Epithelial cell of proximal tubule (primary cell): Measurements from ENCODE around the gene PASK. TPM values are rescaled to one million over a fixed set of nuclear protein-coding genes. Genes with fewer than 3 reads are reported as not detected.

ENCODE experiments used
- DNase-seq: peaks from one replicate; pipeline ENCODE4 v3.0.0-alpha.2; 2011; ENCODE audit warnings: low read depth
- H3K4me3 ChIP-seq: 2 replicates; pipeline ENCODE4 v1.5.1; 2011; ENCODE audit warnings: low read depth, mild to moderate bottlenecking, low read length
- total RNA-seq: library from RNA; depleted of rRNA; stranded (reverse); fragments of >200 nt; gene quantifications from 2 replicates; pipeline ENCODE4 v1.2.3, GENCODE V29; 2015
- TF ChIP-seq, protein P1 (sequence below): conservative IDR thresholded peaks from 2 replicates; pipeline ENCODE4 v1.5.1; 2012; ENCODE audit warnings: low read depth, mild to moderate bottlenecking, low read length

Gene PASK
- total RNA-seq, 1 donor from 2014 or later = 10.0 TPM

DNA sequence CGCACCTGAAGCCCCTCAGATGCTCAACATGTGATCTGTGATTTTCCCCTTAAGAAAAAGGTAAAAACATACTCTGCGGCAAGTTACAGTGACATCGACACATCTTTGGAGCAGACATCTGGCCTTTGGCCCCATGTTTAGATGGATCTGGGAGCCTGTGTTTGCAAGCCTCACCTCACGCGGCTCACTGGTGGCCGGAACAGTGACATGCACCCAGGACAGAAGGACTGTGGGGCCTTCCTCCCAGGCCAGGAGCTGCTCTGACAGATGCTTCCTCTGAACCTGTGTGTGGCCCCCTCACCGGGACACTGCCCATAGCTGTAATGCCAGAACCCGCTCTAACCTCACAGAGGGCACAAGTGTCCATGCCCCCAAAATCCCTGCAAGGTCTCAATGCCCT lies 13.1 kb downstream of the PASK start:
- no peak for DNase-seq
- H3K4me3 ChIP-seq = no peak overlapping the region
- TF ChIP-seq, protein P1, sequence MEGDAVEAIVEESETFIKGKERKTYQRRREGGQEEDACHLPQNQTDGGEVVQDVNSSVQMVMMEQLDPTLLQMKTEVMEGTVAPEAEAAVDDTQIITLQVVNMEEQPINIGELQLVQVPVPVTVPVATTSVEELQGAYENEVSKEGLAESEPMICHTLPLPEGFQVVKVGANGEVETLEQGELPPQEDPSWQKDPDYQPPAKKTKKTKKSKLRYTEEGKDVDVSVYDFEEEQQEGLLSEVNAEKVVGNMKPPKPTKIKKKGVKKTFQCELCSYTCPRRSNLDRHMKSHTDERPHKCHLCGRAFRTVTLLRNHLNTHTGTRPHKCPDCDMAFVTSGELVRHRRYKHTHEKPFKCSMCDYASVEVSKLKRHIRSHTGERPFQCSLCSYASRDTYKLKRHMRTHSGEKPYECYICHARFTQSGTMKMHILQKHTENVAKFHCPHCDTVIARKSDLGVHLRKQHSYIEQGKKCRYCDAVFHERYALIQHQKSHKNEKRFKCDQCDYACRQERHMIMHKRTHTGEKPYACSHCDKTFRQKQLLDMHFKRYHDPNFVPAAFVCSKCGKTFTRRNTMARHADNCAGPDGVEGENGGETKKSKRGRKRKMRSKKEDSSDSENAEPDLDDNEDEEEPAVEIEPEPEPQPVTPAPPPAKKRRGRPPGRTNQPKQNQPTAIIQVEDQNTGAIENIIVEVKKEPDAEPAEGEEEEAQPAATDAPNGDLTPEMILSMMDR = no peak

DNA sequence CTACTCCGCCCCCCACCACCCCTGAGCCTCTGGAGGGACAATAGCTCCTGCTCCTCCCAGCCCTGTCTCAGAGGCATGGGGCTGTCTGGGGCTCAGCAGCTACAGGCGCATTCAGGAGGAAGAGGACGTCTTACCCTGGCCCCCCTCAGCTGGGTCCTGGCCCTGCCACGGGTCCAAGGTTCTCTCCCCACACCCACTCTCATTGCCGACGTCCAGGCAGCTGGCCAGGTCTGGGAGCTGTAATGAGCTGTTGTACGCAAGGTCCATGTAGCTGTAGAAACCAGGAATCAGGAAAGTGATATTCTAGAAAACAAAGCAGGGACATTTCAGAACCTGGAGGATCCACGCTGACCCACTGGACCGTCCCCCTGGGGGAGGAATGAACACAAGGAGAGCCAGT lies 13.5 kb downstream of the PASK start:
- DNase-seq = no peak
- TF ChIP-seq, protein P1 = no peak
- no peak overlapping the region for H3K4me3 ChIP-seq

DNA sequence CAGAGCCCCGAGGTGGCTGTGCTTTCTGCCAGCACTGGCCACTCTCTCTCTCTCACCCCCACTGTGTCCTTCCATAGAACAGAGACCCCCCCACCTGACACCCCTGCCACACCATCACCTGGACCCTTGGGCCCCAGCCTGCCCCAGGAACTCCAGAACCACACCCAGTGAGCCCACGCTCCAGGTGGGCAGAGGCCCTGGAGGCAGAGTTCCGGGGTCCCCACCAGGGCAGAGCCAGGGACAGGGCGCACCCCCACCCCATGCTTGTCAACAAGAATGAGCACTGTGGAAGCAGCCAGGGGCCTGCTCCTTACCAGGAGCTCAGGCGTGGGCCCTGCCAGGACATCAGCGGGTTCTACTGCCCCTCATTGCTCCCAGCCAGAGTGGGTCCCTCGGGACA lies 14.6 kb downstream of the PASK start:
- H3K4me3 ChIP-seq = no peak overlapping the region
- TF ChIP-seq, protein P1 = no peak
- DNase-seq = no peak

DNA sequence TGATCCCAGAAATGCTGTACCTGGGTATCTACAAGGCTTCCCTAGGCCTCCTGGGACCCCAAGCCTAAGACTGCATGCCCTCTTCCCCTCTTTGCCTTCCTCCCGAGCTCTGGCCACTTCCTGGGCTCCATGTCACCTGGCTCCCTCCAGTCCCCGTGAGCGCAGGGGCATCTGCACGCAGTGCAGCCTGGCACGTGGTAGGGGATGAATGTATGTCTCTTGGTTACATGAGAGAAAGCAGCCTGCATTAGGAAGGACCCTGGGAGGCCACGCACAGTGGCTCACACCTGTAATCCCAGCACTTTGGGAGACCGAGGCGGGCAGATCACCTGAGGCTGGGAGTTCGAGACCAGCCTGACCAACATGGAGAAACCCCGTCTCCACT lies 15.8 kb downstream of the PASK start:
- H3K4me3 ChIP-seq = no peak overlapping the region
- DNase-seq = no peak

DNA sequence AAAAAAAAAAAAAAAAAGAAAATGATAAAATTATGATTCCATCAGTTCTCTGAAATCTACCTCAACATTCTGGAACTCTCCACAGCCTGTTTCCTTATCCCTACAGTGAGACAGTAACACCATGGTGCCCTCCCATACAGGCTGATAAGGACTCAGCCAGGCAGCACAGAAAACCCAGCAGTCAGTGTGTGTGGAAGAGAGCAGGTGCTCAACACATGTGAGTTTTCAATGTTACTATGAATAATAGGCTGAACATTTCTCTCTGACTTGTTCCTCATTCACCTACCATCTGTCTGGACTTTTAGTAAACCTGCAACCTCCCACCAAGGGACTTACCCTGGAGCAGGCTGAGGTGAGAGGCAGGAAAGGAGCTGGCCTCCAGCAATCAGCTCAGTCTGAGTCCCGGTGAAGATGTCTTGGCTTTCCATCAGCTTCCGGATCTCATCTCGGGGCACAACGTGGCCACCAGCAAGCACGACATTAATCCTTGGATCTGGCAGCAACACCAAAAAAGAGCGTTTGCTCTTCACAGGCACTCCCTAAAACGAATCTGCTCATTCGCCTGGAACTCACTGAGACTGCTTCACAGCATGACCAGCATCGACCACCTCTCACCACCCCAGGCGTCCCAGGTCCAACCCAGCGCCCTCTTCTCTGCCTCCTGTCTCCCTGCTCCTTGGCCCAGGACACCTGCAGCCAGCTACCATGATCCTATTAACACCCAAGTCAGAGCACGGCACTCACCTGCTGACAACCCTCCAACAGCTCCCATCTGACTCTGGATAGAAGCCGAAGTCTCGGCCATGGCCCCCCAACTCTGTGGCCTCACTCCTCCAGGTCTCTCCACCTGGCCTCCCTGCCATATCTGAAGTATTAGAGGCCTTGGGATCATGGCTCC lies 16.5 kb downstream of the PASK start:
- DNase-seq = no peak
- TF ChIP-seq, protein P1 = no peak
- H3K4me3 ChIP-seq = no peak overlapping the region

More for the DNA sequence above, 15.8 kb downstream of the PASK start:
- TF ChIP-seq, protein P1 = no peak

DNA sequence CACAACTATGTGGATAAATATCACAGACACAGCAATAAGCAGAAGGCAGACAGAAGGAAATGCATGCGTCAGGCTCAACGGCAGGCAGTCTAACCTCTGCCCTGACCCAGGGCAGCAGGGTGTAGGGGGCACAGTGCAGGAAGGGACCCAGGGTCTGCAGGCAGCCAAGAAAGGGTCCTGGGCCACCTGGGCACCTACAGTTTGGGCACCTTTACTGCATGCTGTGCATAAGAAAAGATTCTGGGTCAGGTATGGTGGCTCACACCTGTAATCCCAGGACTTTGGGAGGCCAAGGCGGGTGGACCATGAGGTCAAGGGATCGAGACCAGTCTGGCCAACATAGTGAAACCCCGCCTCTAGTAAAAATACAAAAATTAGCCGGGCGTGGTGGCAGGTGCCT lies 17.7 kb downstream of the PASK start:
- TF ChIP-seq, protein P1 = no peak
- H3K4me3 ChIP-seq = no peak overlapping the region
- DNase-seq = no peak

DNA sequence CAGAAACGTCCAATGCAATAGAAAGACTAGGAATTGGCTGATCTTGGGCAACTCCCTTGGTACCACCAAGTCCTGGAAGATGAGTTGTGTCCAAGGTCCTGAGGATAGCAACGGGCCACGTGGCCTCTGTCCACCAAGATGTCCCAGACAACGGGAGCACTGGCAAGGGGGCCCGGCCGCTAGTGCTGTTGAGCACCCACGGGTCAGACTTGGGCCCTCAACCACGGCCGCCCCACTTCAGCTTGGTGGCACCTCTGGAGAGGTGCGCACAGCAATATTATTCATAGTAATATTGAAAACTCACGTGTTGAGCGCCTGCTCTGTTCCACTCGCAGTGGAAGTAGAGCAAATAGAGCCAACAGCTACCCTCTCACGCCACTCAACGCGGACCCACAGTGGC lies 19.0 kb downstream of the PASK start:
- no peak for DNase-seq
- no peak overlapping the region for H3K4me3 ChIP-seq
- TF ChIP-seq, protein P1 = no peak
